Measurements from ENCODE around the gene SPRING1. TPM values are rescaled to one million over a fixed set of nuclear protein-coding genes. Genes with fewer than 3 reads are reported as not detected.
"Not testable (repeated sequence)": the region's sequence is repeated elsewhere in the genome, so short reads cannot be mapped to it uniquely, and the experiment has no call there.

The SPRING1 gene
- total RNA-seq = 10.5 TPM
- long read RNA-seq, full-length matches to known transcripts = 13 of 15 reads
- long read RNA-seq, partial matches to known transcripts = 0 of 15 reads
- long read RNA-seq, other reads (novel, unspliced or antisense) = 2 of 15 reads

DNA sequence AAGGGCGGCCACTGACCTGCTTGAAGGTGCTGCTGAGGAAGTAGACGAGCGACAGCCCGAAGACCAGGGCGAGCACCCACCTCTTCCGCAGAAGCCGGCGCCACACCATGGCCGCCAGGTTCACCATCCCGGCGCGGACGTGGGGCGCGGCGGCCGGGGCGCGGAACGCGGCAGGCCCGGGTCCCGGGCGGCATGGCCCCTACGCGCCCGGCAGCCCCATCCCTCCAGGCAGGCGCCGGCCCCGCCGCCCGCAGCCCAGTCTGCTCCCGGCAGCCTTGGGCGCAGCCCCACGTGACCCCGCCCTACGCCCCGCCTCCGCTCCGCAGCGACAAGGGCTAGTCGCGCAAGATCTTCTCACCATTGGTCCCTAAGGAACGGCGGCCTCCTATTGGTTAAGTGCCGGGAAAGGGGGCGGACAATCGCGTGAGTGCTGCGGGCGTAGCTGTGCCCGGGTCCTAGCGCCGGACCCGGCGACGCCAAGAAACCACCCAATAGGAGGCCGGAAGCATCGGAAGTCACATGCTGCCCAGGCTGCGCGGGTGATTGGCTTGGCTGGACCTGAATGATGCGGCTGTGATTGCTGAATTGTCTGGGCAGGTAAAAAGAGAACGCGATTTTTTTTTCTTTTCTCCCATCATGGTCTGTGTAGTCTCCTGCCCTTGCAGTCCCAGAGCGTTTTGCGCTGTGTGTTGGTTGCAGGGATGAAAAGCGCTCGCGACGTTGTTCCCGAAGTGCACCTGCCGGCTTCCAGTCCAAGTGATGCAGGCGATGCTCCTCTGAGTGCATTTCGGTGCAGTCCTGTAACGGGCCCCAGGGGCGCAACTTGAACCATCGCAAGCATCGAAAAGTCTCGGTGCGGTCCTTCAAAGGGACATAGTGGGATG is at the start of gene SPRING1, which contains the start of gene RNFT2:
Gene SPRING1, minus strand, starts transcription at position 296 of the 884 bp plus-strand sequence. Its CDS starts 169 bp downstream, at position 127.
Gene RNFT2, plus strand, starts transcription at position 542 of the 884 bp plus-strand sequence. CDS start 2,183 bp downstream, outside the sequence.
- peak; percentile 99 for DNase-seq (ENCODE audit: low spot score)
- intact Hi-C loops (cut with DNase I) = loop anchor here (2.0 kb wide), 1 partner anchor 81 kb away; no protein-coding TSS in a partner anchor

DNA sequence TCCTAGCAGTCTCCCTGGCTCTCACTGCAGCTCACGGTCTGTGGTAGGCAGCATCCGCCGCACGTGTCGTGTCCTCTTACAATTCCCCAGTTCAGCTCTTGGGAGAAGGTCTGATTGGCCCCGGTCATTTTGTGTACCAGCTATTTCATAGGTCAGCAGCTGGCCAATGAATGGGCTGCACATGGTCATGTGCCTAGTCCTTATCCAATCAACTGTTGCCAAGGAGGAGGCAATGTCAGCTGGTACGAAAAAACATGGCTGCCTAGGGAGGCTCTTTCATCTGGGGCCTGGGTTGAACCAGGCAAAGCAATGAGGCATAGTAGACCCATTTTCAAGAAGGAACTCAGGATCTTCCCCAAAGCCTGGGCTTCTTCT is 46.4 kb upstream of the SPRING1 start:
- intact Hi-C loops (cut with DNase I) = no loop called here
- DNase-seq (ENCODE audit: low spot score) = no peak

DNA sequence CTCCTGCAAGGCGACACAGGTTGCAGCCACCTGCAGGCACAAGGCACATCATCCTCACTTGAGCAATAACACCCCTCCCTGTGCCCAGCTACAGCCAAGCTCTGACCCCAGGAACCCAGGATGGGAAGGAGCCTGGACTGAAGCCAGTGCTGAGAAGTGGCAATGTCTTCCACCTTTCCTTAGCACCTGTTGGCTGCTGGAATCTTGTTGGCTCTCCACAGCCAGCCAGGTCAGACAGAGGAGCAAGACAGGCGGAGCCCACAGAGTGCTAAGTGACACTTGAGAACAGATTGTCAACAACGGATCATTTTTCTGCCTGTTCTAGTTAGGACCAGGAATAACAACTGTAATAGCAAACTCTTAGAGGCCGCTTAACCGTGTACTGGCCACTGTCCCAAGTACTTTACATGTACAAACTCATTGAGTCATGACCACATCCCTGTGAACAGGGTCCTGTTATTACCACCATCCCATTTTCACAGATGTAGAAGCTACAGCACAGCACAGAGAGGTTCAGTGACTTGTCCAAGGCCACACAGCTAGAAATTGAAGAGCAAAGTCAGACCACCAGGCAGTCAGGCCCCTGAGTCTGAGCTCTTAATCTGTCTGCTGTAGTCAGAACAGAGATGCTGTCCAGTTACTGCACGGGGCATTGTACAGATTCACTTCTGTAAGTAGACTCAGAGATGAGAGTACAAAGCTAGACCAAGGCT is 45.8 kb upstream of the SPRING1 start:
- intact Hi-C loops (cut with DNase I) = no loop called here
- no peak for DNase-seq (ENCODE audit: low spot score)

- intact Hi-C loops (cut with DNase I) = no loop called here
- DNase-seq (ENCODE audit: low spot score) = no peak
These were observed 43.1 kb upstream of the SPRING1 start for GRCh38 chr12:116780942-116781341.

DNA sequence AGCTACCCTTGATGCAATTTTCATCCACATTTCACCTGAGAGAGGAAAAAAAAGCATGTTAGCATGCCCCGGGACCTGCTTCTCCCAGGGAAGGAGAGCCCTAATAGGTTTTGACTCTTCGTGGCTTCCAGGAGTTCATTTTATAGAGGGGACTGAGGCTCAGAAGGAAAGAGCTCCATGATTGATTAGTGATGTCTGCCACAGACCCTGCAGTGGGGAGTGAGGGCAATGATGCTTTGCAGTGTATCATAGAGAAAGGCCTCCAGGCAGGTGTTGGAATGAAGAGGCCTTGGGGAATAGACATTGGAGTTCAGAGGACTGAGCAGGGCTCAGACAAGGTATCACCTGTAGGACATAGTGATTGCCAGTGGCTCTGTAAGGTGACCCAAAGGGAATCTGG is 41.7 kb upstream of the SPRING1 start:
- DNase-seq (ENCODE audit: low spot score) = no peak
- intact Hi-C loops (cut with DNase I) = no loop called here

GRCh38 chr12:116777245-116777644 is 39.4 kb upstream of the SPRING1 start:
- DNase-seq (ENCODE audit: low spot score) = no peak
- intact Hi-C loops (cut with DNase I) = no loop called here

- intact Hi-C loops (cut with DNase I) = no loop called here
- DNase-seq (ENCODE audit: low spot score) = no peak
These were observed 36.2 kb upstream of the SPRING1 start for GRCh38 chr12:116774020-116774419.

GRCh38 chr12:116773276-116773731 is 35.4 kb upstream of the SPRING1 start:
- intact Hi-C loops (cut with DNase I) = no loop called here
- no peak for DNase-seq (ENCODE audit: low spot score)

GRCh38 chr12:116771651-116772050 is 33.8 kb upstream of the SPRING1 start:
- no peak for DNase-seq (ENCODE audit: low spot score)
- intact Hi-C loops (cut with DNase I) = no loop called here

- intact Hi-C loops (cut with DNase I) = no loop called here
- no peak for DNase-seq (ENCODE audit: low spot score)
These were observed 28.9 kb upstream of the SPRING1 start for GRCh38 chr12:116766746-116767145.

GRCh38 chr12:116766285-116766684 is 28.4 kb upstream of the SPRING1 start:
- intact Hi-C loops (cut with DNase I) = no loop called here
- DNase-seq (ENCODE audit: low spot score) = no peak

DNA sequence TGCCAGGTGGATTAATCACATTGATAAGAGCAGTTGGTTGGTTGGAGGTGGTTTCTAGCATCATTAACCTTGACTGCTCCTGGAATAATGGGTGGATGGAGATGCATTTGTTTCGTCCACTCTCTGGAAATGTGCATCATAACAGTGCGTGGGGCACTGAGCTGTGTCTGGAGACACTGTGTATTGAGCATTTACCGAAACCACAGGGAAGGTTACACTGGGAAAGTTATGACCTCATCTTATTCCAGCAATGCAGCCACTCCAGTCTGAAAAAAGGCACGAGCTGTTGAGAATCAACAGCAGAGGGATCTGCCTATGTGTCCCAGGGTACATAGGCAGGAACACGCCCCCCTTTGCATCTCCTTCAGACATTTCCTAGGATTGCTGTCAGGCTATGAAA is 27.4 kb upstream of the SPRING1 start:
- intact Hi-C loops (cut with DNase I) = no loop called here
- DNase-seq (ENCODE audit: low spot score) = no peak

DNA sequence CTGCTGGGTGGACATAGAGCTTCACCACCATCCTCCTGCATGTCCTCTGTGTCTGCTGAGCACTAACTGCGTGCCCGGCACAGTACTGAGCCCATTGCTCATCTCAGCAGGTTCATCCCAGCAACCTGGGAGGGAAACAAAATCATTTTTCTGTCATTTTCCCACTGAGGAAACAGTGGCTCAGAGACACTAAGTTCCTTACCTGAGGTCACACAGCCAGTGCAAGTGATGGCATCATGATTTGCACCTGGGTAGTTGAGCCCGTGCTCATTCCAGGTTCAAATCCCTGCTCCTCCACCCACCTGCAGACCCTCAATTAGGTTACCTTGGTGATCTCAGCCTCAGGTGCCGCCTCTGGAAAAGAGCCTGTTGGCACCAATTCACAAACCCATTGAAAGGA is 23.6 kb upstream of the SPRING1 start:
- intact Hi-C loops (cut with DNase I) = no loop called here
- DNase-seq (ENCODE audit: low spot score) = no peak

DNA sequence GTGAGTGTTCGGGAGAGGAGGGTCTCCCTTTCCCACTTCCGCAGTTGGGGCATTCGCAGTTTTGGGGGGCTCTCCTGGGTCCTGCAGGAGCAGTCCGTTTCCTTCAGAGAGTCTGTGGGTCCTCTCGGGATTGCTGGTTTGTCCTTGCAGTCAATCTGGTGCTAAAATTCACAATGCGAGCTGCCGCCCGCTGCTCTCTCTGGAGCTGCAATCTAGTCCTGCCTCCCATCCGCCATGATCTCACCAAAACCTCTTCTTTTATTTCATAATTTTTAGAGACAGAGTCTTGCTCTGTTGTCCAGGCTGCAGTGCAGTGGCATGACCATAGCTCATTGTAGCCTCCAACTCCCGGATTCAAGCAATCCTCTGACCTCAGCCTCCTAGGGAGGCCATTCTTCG is 22.8 kb upstream of the SPRING1 start:
- no peak for DNase-seq (ENCODE audit: low spot score)
- intact Hi-C loops (cut with DNase I) = no loop called here

DNA sequence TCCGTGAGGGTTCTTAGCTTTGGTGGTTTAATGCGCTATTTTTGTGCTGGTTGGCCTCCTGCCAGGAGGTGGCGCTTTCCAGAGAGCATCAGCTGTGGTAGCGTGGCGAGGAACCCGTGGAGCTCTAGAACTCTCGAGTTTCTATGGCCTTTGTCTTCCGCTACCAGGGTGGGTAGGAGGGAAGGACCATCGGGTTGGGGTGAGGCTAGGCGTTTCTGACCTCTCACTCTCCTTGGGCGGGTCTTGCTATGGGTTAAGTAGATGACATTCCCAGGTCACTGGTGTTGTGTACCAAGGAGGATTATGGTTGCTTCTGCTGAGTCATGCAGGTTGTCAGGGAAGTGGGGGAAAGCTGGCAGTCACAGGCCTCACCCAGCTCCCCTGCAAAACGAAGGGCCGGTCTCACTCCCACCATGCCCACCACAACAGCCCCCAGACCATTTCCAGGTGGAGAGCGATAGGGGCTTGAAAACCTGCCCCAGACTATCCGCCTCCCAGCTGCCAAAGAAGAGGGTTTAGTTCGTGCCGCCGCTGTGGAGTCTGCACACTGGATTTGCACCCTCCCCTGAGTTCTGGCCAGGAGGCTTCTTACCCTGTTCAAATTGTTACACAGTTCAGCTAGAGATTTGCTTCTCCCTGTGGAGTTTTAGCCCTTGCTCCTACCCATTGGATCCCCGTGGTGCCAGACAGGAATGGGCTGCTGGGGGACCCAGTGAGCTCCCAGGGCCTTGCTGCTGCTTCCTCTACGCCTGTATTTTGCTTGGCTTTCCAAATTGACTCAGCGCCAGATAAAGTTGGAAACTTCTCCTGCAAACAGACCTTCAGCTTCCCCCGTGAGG is 22.1 kb upstream of the SPRING1 start:
- intact Hi-C loops (cut with DNase I) = no loop called here

DNA sequence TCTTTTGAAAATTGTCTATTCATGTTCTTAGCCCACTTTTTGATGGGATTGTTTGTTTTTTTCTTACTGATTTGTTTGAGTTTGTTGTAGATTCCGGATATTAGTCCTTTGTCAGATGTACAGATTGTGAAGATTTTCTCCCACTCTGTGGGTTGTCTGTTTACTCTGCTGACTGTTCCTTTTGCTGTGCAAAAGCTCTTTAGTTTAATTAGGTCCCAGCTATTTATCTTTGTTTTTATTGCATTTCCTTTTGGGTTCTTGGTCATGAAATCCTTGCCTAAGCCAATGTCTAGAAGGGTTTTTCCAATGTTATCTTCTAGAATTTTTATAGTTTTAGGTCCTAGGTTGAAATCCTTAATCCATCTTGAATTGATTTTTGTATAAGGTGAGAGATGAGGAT is 16.9 kb upstream of the SPRING1 start:
- DNase-seq (ENCODE audit: low spot score); intact Hi-C loops (cut with DNase I): not testable (repeated sequence)

More for the DNA sequence above, 22.1 kb upstream of the SPRING1 start:
- no peak for DNase-seq (ENCODE audit: low spot score)

DNA sequence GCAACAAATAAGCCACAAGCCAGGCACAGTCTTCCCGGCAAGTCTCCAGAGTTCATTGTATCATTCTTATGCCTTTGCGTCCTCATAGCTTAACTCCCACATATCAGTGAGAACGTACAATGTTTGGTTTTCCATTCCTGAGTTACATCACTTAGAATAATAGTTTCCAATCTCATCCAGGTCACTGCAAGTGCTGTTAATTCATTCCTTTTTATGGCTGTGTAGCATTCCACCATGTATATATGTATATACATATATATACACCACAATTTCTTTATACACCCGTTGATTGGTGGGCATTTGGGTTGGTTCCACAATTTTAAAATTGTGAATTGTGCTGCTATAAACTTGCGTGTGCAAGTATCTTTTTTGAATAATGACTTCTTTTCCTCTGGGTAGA is 16.2 kb upstream of the SPRING1 start:
- intact Hi-C loops (cut with DNase I); DNase-seq (ENCODE audit: low spot score): not testable (repeated sequence)

DNA sequence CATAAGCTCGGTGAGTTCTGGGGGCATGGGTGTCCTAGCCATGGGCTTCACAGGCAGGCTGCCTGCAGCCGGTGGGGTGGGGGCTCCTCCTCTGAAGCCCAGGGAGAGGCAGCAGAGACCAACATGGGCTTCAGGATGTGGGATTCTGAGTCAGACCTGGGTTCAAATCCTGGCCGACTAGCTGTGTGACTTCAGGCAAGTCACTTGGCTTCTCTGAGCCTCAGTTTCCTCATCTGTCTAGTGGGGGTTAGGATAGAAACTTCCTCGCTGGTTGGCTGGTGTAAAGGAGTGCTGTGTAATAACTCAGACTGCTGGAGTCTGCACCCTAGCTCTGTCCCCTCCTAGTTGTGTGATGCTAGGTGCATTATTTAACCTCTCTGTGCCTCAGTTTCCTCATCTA is 12.4 kb upstream of the SPRING1 start:
- intact Hi-C loops (cut with DNase I) = no loop called here
- no peak for DNase-seq (ENCODE audit: low spot score)

DNA sequence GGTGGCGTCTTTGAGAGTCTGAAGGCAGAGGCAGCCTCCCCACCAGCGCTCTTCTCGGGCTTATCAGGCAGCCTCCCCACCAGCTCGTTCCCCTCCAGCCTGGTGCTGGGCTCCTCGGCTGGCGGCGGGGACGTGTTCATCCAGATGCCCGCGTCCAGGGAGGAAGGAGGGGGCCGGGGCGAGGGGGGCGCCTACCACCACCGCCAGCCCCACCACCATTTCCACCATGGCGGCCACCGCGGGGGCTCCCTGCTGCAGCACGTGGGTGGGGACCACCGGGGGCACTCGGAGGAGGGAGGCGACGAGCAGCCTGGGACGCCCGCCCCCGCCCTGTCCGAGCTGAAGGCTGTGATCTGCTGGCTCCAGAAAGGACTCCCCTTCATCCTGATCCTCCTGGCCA is 12.0 kb upstream of the SPRING1 start:
- intact Hi-C loops (cut with DNase I) = no loop called here
- no peak for DNase-seq (ENCODE audit: low spot score)

DNA sequence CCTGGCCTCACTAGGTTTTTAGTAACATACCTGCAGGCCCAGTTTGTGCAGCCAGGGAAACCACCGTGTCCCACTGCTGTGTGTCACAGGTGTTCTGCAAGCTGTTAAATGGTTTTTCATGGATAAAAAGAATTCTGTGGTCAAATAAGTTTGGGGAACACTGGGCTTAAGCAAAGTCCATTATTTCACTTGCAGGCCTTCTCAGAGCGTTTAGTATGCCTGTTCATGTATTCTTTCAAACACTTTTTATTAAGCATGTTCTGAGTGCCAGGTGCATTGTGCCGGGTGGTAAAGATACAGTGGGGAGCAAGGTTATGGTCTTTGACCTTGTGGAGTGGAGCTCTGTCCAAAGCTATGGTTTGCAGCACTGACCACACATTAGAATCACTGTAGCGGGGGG is 7.7 kb upstream of the SPRING1 start:
- no peak for DNase-seq (ENCODE audit: low spot score)
- intact Hi-C loops (cut with DNase I) = no loop called here
